Measurements from ENCODE around the gene UNCX. TPM values are rescaled to one million over a fixed set of nuclear protein-coding genes. Genes with fewer than 3 reads are reported as not detected.
"Not testable (repeated sequence)": the region's sequence is repeated elsewhere in the genome, so short reads cannot be mapped to it uniquely, and the experiment has no call there.

Gene UNCX
- total RNA-seq, 1 experiment from 2014 or later: not detected

DNA sequence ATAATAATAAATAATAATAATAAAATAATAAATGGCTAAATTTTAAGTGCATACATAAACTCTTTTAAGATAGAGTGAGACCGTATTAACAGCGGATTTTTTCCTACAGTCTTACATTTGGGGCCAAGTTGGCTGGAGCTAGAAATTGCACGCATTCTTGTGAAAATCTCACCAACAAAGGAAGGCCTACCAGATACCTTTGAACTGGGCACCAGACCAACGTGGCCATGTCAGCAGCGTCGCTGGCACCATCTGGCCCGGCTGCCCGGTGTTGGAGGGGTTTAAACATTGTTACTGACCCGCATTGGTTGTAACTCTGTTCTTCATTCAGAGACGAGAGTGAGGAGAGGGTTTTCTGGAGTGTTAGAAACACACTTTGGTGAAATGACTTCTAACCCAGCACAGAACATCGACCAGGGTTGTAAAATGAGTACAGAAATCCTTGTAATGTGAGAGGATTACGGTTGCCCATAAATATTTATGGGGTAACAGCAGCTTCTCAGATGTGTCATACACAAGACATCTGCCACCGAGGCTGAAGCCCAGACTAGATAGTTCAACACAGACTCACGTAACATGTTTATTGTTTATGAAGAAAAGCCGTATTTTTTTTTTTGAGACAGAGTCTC lies 34.6 kb upstream of the UNCX start:
- Mint-ChIP-seq H3K4me1 (ENCODE audit: low read depth, unreplicated experiment) (no peaks in the 10 kb centered on the region), H3K27ac (ENCODE audit: unreplicated experiment) (no peak overlapping the region), H3K27me3 (ENCODE audit: unreplicated experiment) (peaks cover 73% of the 10 kb centered on the region), H3K9me3 (ENCODE audit: low read depth, unreplicated experiment) (no peaks in the 10 kb centered on the region), H3K4me3 (ENCODE audit: low read depth, unreplicated experiment) (no peak overlapping the region), H3K36me3 (ENCODE audit: insufficient read depth, unreplicated experiment) (peaks cover 4% of the 10 kb centered on the region)
- no TSS peak for BruUV-seq (replicated peaks)
- CTCF ChIA-PET: no interaction called here
- TF ChIP-seq, protein P1, sequence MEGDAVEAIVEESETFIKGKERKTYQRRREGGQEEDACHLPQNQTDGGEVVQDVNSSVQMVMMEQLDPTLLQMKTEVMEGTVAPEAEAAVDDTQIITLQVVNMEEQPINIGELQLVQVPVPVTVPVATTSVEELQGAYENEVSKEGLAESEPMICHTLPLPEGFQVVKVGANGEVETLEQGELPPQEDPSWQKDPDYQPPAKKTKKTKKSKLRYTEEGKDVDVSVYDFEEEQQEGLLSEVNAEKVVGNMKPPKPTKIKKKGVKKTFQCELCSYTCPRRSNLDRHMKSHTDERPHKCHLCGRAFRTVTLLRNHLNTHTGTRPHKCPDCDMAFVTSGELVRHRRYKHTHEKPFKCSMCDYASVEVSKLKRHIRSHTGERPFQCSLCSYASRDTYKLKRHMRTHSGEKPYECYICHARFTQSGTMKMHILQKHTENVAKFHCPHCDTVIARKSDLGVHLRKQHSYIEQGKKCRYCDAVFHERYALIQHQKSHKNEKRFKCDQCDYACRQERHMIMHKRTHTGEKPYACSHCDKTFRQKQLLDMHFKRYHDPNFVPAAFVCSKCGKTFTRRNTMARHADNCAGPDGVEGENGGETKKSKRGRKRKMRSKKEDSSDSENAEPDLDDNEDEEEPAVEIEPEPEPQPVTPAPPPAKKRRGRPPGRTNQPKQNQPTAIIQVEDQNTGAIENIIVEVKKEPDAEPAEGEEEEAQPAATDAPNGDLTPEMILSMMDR (IDR thresholded peaks at IDR 0.05; ENCODE audit: unreplicated experiment): no peak
- intact Hi-C loops (cut with micrococcal nuclease; ENCODE audit: unreplicated experiment): no loop called here
- DNase-seq: no peak

DNA sequence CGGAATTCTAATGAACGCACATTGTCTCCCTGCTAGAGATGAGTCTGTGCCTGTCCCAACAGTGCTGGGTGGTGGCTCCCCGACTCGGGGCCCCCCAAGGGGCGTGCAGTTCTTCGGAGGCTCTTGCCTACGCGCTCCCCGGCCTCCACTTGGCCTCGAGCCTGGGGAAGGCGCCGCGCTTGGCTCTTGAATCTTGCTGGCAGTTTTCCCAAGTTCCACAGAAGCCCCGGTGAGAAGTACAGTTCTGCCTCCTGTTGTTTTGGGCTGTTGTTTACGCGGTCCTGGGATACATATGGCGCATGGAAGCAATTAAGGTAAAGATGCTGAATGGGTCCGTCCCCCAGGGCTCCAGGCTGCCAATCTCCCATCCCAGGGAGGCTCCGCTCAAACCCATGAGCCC lies 32.6 kb upstream of the UNCX start:
- CTCF ChIA-PET: no interaction called here
- peaks cover 4% of the 10 kb centered on the region for H3K36me3 Mint-ChIP-seq (ENCODE audit: insufficient read depth, unreplicated experiment)
- H3K4me3 Mint-ChIP-seq (ENCODE audit: low read depth, unreplicated experiment): no peak overlapping the region
- H3K4me1 Mint-ChIP-seq (ENCODE audit: low read depth, unreplicated experiment): no peaks in the 10 kb centered on the region
- H3K27me3 Mint-ChIP-seq (ENCODE audit: unreplicated experiment): peaks cover 82% of the 10 kb centered on the region
- H3K9me3 Mint-ChIP-seq (ENCODE audit: low read depth, unreplicated experiment): no peaks in the 10 kb centered on the region
- H3K27ac Mint-ChIP-seq (ENCODE audit: unreplicated experiment): no peak overlapping the region
- DNase-seq: no peak
- TF ChIP-seq, protein P1 (IDR thresholded peaks at IDR 0.05; ENCODE audit: unreplicated experiment): no peak
- BruUV-seq (replicated peaks): no TSS peak
- intact Hi-C loops (cut with micrococcal nuclease; ENCODE audit: unreplicated experiment): no loop called here

DNA sequence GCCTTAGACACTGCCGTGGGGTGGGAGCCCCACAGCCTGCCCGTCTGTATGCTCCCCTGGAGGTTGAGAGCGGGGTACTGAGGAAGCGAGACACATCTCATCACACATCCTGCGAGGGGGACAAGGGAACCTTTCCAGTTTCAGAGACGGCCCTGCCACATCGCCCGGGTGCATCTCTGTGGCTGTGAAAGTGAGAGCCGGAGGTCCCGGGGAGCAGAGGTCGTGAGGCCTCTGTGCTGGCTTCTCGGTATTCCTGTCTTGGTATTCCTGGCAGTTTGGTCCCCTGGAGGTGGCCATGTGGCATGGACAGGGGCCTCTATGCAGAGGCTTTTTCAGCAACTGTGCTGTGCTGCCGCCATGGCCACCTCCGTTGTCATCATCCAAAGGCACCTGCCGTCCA lies 30.8 kb upstream of the UNCX start:
- Mint-ChIP-seq H3K27me3 (ENCODE audit: unreplicated experiment) (peaks cover 71% of the 10 kb centered on the region), H3K4me1 (ENCODE audit: low read depth, unreplicated experiment) (no peaks in the 10 kb centered on the region), H3K27ac (ENCODE audit: unreplicated experiment) (no peak overlapping the region), H3K36me3 (ENCODE audit: insufficient read depth, unreplicated experiment) (no peaks in the 10 kb centered on the region), H3K4me3 (ENCODE audit: low read depth, unreplicated experiment) (no peak overlapping the region), H3K9me3 (ENCODE audit: low read depth, unreplicated experiment) (no peaks in the 10 kb centered on the region)
- no peak for DNase-seq
- no TSS peak for BruUV-seq (replicated peaks)
- CTCF ChIA-PET: interaction anchor here (0.7 to 1.0 kb wide), 2 partner anchors 45 to 223 kb away, joined by 4 to 6 read pairs; no protein-coding TSS in a partner anchor
- intact Hi-C loops (cut with micrococcal nuclease; ENCODE audit: unreplicated experiment): no loop called here
- TF ChIP-seq, protein P1 (IDR thresholded peaks at IDR 0.05; ENCODE audit: unreplicated experiment): no peak

DNA sequence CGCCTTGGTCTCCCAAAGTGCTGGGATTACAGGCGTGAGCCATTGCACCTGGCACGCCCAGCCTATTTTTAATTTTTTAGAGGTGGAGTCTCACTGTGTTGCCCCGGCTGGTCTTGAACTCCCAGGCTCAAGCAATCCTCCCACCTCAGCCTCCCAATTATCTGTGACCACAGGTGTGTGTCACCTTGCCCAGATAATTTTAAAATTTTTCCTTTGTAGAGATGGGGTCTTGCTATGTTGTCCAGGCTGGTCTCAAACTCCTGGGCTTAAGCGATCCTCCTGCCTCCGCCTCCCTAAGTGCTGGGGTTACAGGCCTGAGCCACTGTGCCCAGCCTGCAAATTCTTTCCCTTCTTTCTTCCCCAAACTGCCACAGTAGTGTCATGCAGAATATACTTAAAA lies 29.8 kb upstream of the UNCX start:
- H3K27me3 Mint-ChIP-seq (ENCODE audit: unreplicated experiment): peaks cover 61% of the 10 kb centered on the region
- DNase-seq; CTCF ChIA-PET; H3K4me1 Mint-ChIP-seq (ENCODE audit: low read depth, unreplicated experiment); intact Hi-C loops (cut with micrococcal nuclease; ENCODE audit: unreplicated experiment); H3K4me3 Mint-ChIP-seq (ENCODE audit: low read depth, unreplicated experiment); H3K27ac Mint-ChIP-seq (ENCODE audit: unreplicated experiment); H3K9me3 Mint-ChIP-seq (ENCODE audit: low read depth, unreplicated experiment); H3K36me3 Mint-ChIP-seq (ENCODE audit: insufficient read depth, unreplicated experiment); BruUV-seq (replicated peaks): not testable (repeated sequence)

DNA sequence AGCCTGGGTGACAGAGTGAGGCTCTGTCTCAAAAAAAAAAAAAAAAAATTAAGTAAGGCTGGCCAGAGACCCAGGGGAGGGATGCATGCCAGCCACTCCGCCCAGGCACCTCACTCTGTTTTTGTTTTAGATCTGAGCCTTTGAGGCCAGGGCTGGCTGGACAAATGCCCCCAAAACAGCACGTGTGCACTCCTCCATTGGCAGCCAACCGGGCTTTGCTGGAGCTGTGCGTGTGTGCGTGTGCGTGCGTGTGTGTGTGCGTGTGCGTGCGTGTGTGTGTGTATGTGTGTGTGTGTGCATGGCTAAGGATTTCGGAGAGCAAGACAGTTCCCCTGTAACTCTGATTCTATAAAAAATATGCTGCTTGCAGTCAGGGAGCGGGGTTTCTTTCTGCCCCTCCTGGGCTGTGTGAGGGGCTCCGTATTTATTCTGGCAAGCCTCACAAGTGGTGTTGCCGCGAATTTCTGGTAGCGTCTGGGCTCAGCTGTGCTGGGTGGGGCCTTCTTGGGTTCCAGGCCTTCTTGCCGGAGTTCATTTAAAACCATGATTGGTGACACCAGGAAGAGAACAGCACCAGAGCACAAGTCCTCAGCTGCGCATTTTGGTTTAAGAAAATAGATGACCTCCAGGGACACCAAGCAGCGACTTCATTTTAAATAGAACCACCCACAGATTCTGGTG lies 28.1 kb upstream of the UNCX start:
- no peak for DNase-seq
- Mint-ChIP-seq H3K4me1 (ENCODE audit: low read depth, unreplicated experiment) (no peaks in the 10 kb centered on the region), H3K9me3 (ENCODE audit: low read depth, unreplicated experiment) (no peaks in the 10 kb centered on the region), H3K4me3 (ENCODE audit: low read depth, unreplicated experiment) (no peak overlapping the region), H3K36me3 (ENCODE audit: insufficient read depth, unreplicated experiment) (no peaks in the 10 kb centered on the region), H3K27ac (ENCODE audit: unreplicated experiment) (no peak overlapping the region), H3K27me3 (ENCODE audit: unreplicated experiment) (peaks cover 55% of the 10 kb centered on the region)
- CTCF ChIA-PET: no interaction called here
- intact Hi-C loops (cut with micrococcal nuclease; ENCODE audit: unreplicated experiment): no loop called here
- TF ChIP-seq, protein P1 (IDR thresholded peaks at IDR 0.05; ENCODE audit: unreplicated experiment): no peak
- no TSS peak for BruUV-seq (replicated peaks)

DNA sequence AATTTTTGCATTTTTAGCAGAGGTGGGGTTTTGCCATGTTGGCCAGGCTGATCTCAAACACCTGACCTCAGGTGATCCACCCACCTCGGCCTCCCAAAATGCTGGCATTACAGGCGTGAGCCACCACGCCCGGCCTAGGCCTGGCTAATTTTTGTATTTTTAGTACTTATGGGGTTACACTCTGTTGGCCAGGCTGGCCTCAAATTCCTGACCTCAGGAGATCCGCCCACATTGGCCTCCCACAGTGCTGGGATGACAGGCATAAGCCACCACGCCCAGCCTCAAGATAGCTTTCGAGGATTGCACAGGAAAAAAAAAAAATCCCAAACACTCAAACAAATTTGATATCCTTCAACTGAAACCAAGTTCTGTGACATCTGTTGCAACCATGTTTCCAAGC lies 26.9 kb upstream of the UNCX start:
- BruUV-seq (replicated peaks); H3K27ac Mint-ChIP-seq (ENCODE audit: unreplicated experiment); H3K4me1 Mint-ChIP-seq (ENCODE audit: low read depth, unreplicated experiment); CTCF ChIA-PET; H3K4me3 Mint-ChIP-seq (ENCODE audit: low read depth, unreplicated experiment); H3K36me3 Mint-ChIP-seq (ENCODE audit: insufficient read depth, unreplicated experiment); H3K9me3 Mint-ChIP-seq (ENCODE audit: low read depth, unreplicated experiment); DNase-seq; intact Hi-C loops (cut with micrococcal nuclease; ENCODE audit: unreplicated experiment): not testable (repeated sequence)
- H3K27me3 Mint-ChIP-seq (ENCODE audit: unreplicated experiment): peaks cover 55% of the 10 kb centered on the region
